Activated naive CD4-positive, alpha-beta T cell treated with Interleukin-2 at 50 U/mL for 16 hours (primary cell): ENCODE measurements around the gene MYF5.
"Not testable (repeated sequence)": the region's sequence is repeated elsewhere in the genome, so short reads cannot be mapped to it uniquely, and the experiment has no call there.

Source experiments
- DNase-seq: peaks from one replicate; pipeline ENCODE4 v3.0.0-alpha.2; 2020

Gene MYF5

GRCh38 chr12:80716696-80717469 lies at the start of gene MYF5:
Gene MYF5, plus strand, starts transcription at chr12:80716912. Its CDS starts 152 bp downstream, at chr12:80717064.
- no peak for DNase-seq

GRCh38 chr12:80670214-80670613 lies 46.5 kb upstream of the MYF5 start:
- no peak for DNase-seq

GRCh38 chr12:80676042-80676636 lies 40.6 kb upstream of the MYF5 start:
- not testable (repeated sequence) for DNase-seq

GRCh38 chr12:80676856-80677255 lies 39.9 kb upstream of the MYF5 start:
- DNase-seq: no peak

GRCh38 chr12:80677994-80678393 lies 38.7 kb upstream of the MYF5 start:
- no peak for DNase-seq

GRCh38 chr12:80679346-80680131 lies 37.2 kb upstream of the MYF5 start:
- no peak for DNase-seq

GRCh38 chr12:80681287-80681686 lies 35.4 kb upstream of the MYF5 start:
- no peak for DNase-seq

GRCh38 chr12:80681786-80682185 lies 34.9 kb upstream of the MYF5 start:
- DNase-seq: no peak

GRCh38 chr12:80684077-80684495 lies 32.6 kb upstream of the MYF5 start:
- DNase-seq: no peak

- DNase-seq: no peak
Measured at GRCh38 chr12:80690090-80690489, 26.6 kb upstream of the MYF5 start.

- no peak for DNase-seq
Measured at GRCh38 chr12:80690513-80690912, 26.2 kb upstream of the MYF5 start.

- no peak for DNase-seq
Measured at GRCh38 chr12:80692114-80692513, 24.6 kb upstream of the MYF5 start.

GRCh38 chr12:80697270-80697887 lies 19.3 kb upstream of the MYF5 start:
- DNase-seq: no peak

GRCh38 chr12:80698256-80698655 lies 18.5 kb upstream of the MYF5 start:
- no peak for DNase-seq

- no peak for DNase-seq
Measured at GRCh38 chr12:80698847-80699542, 17.7 kb upstream of the MYF5 start.

- no peak for DNase-seq
Measured at GRCh38 chr12:80700327-80700726, 16.4 kb upstream of the MYF5 start.

- no peak for DNase-seq
Measured at GRCh38 chr12:80701388-80701787, 15.3 kb upstream of the MYF5 start.

GRCh38 chr12:80702889-80703805 lies 13.6 kb upstream of the MYF5 start:
- no peak for DNase-seq

- DNase-seq: no peak
Measured at GRCh38 chr12:80704420-80704819, 12.3 kb upstream of the MYF5 start.

GRCh38 chr12:80707126-80707829 lies 9.4 kb upstream of the MYF5 start, which contains the start of gene MYF6:
Gene MYF6, plus strand, starts transcription at chr12:80707634. Its CDS starts 86 bp downstream, at chr12:80707720.
- DNase-seq: no peak

GRCh38 chr12:80707830-80708258 lies 8.9 kb upstream of the MYF5 start:
- no peak for DNase-seq
